Liver (tissue), 3 donors: Measurements from ENCODE around the gene NFIA.

Experiments used
- JUND ChIP-seq, 2 donors: IDR thresholded peaks; 2 replicates each; pipeline ENCODE4 v1.6.1; 2016; ENCODE audit warnings: antibody characterized with exemption in 2 of 2
- RXRA ChIP-seq, 2 donors: IDR thresholded peaks; 2 replicates each; pipeline ENCODE4 v1.6.1; 2017 to 2018; ENCODE audit warnings: antibody characterized with exemption in 2 of 2, mild to moderate bottlenecking in 1 of 2
- TAF1 ChIP-seq: conservative IDR thresholded peaks from 2 replicates; pipeline ENCODE4 v1.6.1; 2016; ENCODE audit warnings: antibody characterized with exemption, mild to moderate bottlenecking
- TF ChIP-seq, protein P1 (sequence below): fragments of 150-350 bp; IDR thresholded peaks from 2 replicates; pipeline ENCODE4 v1.5.1; 2017; ENCODE audit warnings: improper control_type of control experiment, low read depth, low read length; ENCODE audit not compliant: missing input control
- TF ChIP-seq, protein P2 (sequence below): IDR thresholded peaks from 2 replicates; pipeline ENCODE4 v1.6.1; 2016; ENCODE audit warnings: antibody characterized with exemption
- donor health status: healthy.
- donor health status: healthy.

DNA sequence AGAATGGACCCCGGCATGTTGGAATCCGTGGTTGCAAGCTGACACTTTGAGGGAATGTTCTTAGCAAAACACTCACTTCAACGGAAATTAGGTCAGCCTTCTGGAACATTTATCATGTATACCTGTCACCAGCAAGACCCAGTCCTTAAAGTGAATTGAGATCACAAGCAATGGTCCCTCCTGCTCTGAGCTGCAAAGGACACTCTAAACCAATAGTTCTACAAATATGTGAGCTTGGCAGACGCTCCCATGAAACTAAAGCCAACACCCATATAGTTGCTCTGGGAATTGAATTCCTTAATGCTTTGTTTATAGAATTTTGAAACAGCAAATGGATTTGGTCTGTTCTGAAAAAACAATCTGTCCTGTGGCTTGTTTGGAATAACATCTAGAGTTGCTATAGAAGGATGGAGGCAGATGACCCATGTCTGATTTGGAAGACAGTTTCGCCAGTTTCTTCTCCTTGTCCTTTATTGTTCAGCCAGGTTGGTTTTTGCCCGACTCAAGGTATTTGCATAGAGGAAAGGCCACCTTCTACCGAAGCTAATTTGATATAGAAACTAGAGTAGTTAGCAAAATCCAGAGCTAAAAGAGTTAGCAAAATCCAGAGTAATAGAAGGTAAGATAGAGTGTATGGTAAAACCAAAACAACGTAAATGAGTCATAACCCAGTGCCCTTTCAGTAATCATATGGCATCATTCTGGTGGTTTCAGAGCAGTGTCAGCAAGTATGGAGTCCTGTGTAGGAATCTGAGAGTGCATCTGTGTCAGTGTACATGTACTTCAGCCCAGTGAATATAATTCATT, 236.2 kb downstream of the NFIA start:
- TF ChIP-seq, protein P1, sequence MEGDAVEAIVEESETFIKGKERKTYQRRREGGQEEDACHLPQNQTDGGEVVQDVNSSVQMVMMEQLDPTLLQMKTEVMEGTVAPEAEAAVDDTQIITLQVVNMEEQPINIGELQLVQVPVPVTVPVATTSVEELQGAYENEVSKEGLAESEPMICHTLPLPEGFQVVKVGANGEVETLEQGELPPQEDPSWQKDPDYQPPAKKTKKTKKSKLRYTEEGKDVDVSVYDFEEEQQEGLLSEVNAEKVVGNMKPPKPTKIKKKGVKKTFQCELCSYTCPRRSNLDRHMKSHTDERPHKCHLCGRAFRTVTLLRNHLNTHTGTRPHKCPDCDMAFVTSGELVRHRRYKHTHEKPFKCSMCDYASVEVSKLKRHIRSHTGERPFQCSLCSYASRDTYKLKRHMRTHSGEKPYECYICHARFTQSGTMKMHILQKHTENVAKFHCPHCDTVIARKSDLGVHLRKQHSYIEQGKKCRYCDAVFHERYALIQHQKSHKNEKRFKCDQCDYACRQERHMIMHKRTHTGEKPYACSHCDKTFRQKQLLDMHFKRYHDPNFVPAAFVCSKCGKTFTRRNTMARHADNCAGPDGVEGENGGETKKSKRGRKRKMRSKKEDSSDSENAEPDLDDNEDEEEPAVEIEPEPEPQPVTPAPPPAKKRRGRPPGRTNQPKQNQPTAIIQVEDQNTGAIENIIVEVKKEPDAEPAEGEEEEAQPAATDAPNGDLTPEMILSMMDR, result no peak
- TF ChIP-seq TAF1 (no peak), JUND (IDR thresholded peaks at IDR 0.05) (peak in 1 of 2 donors; percentile 8), RXRA (IDR thresholded peaks at IDR 0.05) (no peak)
- TF ChIP-seq, protein P2, sequence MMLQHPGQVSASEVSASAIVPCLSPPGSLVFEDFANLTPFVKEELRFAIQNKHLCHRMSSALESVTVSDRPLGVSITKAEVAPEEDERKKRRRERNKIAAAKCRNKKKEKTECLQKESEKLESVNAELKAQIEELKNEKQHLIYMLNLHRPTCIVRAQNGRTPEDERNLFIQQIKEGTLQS, result no peak
